Prostate gland (tissue), 2 donors: ENCODE data around the gene ADAMTSL2. TPM values are rescaled to one million over a fixed set of nuclear protein-coding genes. Genes with fewer than 3 reads are reported as not detected.

ENCODE experiments used
- DNase-seq: peaks from one replicate; pipeline ENCODE4 v3.0.0-alpha.2; 2019; ENCODE audit warnings: low spot score
- H3K27ac ChIP-seq, 2 donors: fragments of 200-600 bp; sonication (generic); 2 replicates each; pipeline ENCODE4 v1.5.1; 2017 to 2019
- H3K27me3 ChIP-seq: fragments of 200-600 bp; sonication (generic); replicated peaks from 2 replicates; pipeline ENCODE4 v1.5.1; 2019; ENCODE audit not compliant: insufficient read depth
- H3K36me3 ChIP-seq, 2 donors: fragments of 200-600 bp; sonication (generic); 1 replicate in 1 of 2; 2 replicates in 1 of 2; pipeline versions ENCODE4 v1.5.1 to v1.8.1; 2017 to 2019
- H3K4me1 ChIP-seq: fragments of 200-600 bp; sonication (generic); replicated peaks from 2 replicates; pipeline ENCODE4 v1.5.1; 2019
- H3K4me3 ChIP-seq, 2 donors: fragments of 200-600 bp; sonication (generic); 2 replicates each; pipeline ENCODE4 v1.5.1; 2017 to 2019
- H3K9me3 ChIP-seq: fragments of 200-600 bp; sonication (generic); 2 replicates; pipeline ENCODE4 v1.5.1; 2017
- CTCF ChIP-seq, 4 experiments: fragments of 200-600 bp in 2 of 4; fragments of 450-650 bp in 2 of 4; sonication (generic) in 2 of 4; IDR thresholded peaks; 1 replicate in 3 of 4; 2 replicates in 1 of 4; pipeline ENCODE4 v1.5.1; 2016 to 2019; ENCODE audit warnings: antibody characterized with exemption in 4 of 4, mild to moderate bottlenecking in 2 of 4, moderate library complexity in 2 of 4
- POLR2A ChIP-seq: fragments of 450-650 bp; IDR thresholded peaks from one replicate; pipeline ENCODE4 v1.6.1; 2016; ENCODE audit warnings: antibody characterized with exemption, mild to moderate bottlenecking
- POLR2AphosphoS5 ChIP-seq: sonication (generic); formaldehyde crosslinking; IDR thresholded peaks from one replicate; pipeline ENCODE4 v1.6.1; 2017; ENCODE audit warnings: antibody characterized with exemption
- WGBS: methylation state at CpG from one replicate; pipeline ENCODE4 v1.1.5; 2018; 5-methylcytosine and 5-hydroxymethylcytosine counted together
- intact Hi-C: fragments of 100-400 bp; cut with DNase I; formaldehyde crosslinking; loops from one replicate; pipeline ENCODE4 v1.14.2; 2022
- total RNA-seq, 2 donors: library from RNA; depleted of rRNA; stranded (reverse); fragments of >200 nt; gene quantifications; one replicate each; pipeline ENCODE4 v1.1.0, GENCODE V29; 2016

ADAMTSL2 gene
- total RNA-seq, 2 donors from 2014 or later: 1.6 to 11.6 TPM

- Histone ChIP-seq H3K9me3 (no peaks in the 10 kb centered on the region), H3K4me1 (no peaks in the 10 kb centered on the region), H3K27me3 (peaks cover 4% of the 10 kb centered on the region), H3K4me3 (no peak overlapping the region), H3K27ac (no peak overlapping the region), H3K36me3 (no peaks in the 10 kb centered on the region)
- no peak for TF ChIP-seq POLR2AphosphoS5
- no peak for TF ChIP-seq CTCF (IDR thresholded peaks at IDR 0.05)
- TF ChIP-seq POLR2A: no peak
- intact Hi-C loops: no loop called here
- DNase-seq: no peak
- 88% methylated on average over 16 of the region's 16 CpGs for WGBS
Observed at GRCh38 chr9:133613432-133613831, 78.9 kb downstream of the ADAMTSL2 start.

GRCh38 chr9:133614056-133614455, 79.6 kb downstream of the ADAMTSL2 start:
- no peaks in the 10 kb centered on the region for H3K9me3 ChIP-seq
- DNase-seq: no peak
- H3K27me3 ChIP-seq: no peaks in the 10 kb centered on the region
- TF ChIP-seq CTCF (IDR thresholded peaks at IDR 0.05) (no peak), POLR2AphosphoS5 (no peak), POLR2A (no peak)
- intact Hi-C loops: no loop called here
- WGBS: 73% methylated on average over 10 of the region's 10 CpGs
- no peak overlapping the region for H3K27ac ChIP-seq
- no peak overlapping the region for H3K4me3 ChIP-seq
- H3K36me3 ChIP-seq: no peaks in the 10 kb centered on the region
- no peaks in the 10 kb centered on the region for H3K4me1 ChIP-seq

- Histone ChIP-seq H3K27ac (no peak overlapping the region), H3K9me3 (no peaks in the 10 kb centered on the region), H3K27me3 (no peaks in the 10 kb centered on the region), H3K36me3 (no peaks in the 10 kb centered on the region), H3K4me1 (no peaks in the 10 kb centered on the region), H3K4me3 (no peak overlapping the region)
- no peak for DNase-seq
- WGBS: 47% methylated on average over 5 of the region's 5 CpGs
- intact Hi-C loops: no loop called here
- no peak for TF ChIP-seq POLR2AphosphoS5
Observed at GRCh38 chr9:133614678-133615077, 80.2 kb downstream of the ADAMTSL2 start.

- Histone ChIP-seq H3K27ac (no peak overlapping the region), H3K4me3 (no peak overlapping the region), H3K9me3 (no peaks in the 10 kb centered on the region), H3K36me3 (no peaks in the 10 kb centered on the region), H3K4me1 (no peaks in the 10 kb centered on the region), H3K27me3 (no peaks in the 10 kb centered on the region)
- intact Hi-C loops: no loop called here
- TF ChIP-seq POLR2AphosphoS5 (no peak), POLR2A (no peak), CTCF (IDR thresholded peaks at IDR 0.05) (no peak)
- 32% methylated on average over 16 of the region's 16 CpGs for WGBS
- DNase-seq: no peak
Observed at GRCh38 chr9:133615186-133615585, 80.7 kb downstream of the ADAMTSL2 start.

- intact Hi-C loops: no loop called here
- no peak for DNase-seq
- H3K27me3 ChIP-seq: no peaks in the 10 kb centered on the region
- no peaks in the 10 kb centered on the region for H3K36me3 ChIP-seq
- H3K4me1 ChIP-seq: no peaks in the 10 kb centered on the region
- 73% methylated on average over 12 of the region's 13 CpGs for WGBS
- no peak overlapping the region for H3K27ac ChIP-seq
- H3K9me3 ChIP-seq: no peaks in the 10 kb centered on the region
- TF ChIP-seq POLR2A (no peak), POLR2AphosphoS5 (no peak), CTCF (IDR thresholded peaks at IDR 0.05) (no peak)
- H3K4me3 ChIP-seq: no peak overlapping the region
Observed at GRCh38 chr9:133615606-133616188, 81.2 kb downstream of the ADAMTSL2 start.
